IPS-18c (cell line): ENCODE results near the gene MED6.

Experiments used
- H3K4me3 ChIP-seq: 2 replicates; pipeline ENCODE4 v1.7.0; 2013; ENCODE audit warnings: low read depth, mild to moderate bottlenecking, low read length, moderate library complexity; ENCODE audit not compliant: insufficient read depth
- H3K9me3 ChIP-seq: one replicate; pipeline ENCODE4 v1.6.1; 2013; ENCODE audit warnings: mild to moderate bottlenecking, low read length, moderate library complexity; ENCODE audit not compliant: control insufficient read depth, insufficient read depth

MED6 gene

DNA sequence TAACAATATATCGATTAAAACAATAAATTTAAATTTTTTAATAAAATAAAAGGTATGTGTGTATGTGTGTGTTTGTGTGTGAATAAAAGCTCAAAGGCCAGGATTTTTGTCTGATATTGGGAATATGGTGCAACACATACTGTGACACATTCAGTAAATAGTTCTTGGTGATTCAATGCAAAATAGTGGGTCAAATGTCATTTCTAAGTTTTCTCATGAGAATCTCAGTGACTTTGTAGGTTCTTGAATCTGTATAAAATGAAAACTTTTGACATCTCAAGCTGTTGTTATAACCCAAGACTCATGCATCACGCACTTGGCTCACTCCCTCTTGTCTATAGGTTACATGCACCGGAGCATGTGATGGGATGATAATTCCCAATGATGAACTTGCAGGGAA is 16.2 kb upstream of the MED6 start:
- H3K4me3 ChIP-seq, result no peak overlapping the region

DNA sequence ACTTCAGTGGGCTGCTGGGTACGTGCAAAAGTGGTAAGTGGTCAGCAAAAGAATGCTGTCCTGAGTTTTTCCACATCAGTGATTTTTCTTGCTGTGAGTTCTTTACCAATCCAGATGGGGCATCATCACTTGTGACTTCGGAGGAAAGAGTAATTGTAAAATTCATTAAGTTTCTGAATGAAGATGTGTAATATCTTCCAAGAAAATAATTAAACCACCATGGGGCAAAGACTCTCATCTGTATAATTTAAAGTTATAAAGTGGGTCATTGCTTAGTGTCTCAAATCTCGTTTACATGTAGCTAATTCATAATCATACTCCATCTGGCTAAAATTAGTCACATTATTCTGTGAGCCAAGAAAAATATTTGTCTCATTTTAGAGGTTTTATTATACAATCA is 10.8 kb upstream of the MED6 start:
- H3K9me3 ChIP-seq, result no peaks in the 10 kb centered on the region
- no peak overlapping the region for H3K4me3 ChIP-seq

More for the DNA sequence above, 16.2 kb upstream of the MED6 start:
- no peaks in the 10 kb centered on the region for H3K9me3 ChIP-seq

DNA sequence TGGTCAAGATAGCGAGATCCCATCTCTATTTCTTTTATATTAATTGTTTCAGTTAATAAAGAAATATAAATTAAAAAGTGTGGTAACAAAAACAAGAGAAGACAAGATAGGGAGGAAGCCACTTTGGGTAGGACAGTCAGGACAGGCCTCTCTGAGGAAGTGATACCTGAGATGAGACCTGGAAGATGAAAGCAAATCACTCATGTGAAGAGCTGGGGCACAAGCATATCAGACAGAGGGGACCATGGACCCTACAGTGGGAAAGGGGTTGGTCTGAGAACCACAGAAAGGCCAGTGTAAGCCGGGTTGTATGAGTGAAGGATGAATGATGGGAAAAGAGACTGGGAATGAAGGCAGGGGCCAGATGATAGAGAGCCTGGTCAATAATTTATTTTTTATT is 1.8 kb upstream of the MED6 start:
- no peak overlapping the region for H3K4me3 ChIP-seq
- no peaks in the 10 kb centered on the region for H3K9me3 ChIP-seq

DNA sequence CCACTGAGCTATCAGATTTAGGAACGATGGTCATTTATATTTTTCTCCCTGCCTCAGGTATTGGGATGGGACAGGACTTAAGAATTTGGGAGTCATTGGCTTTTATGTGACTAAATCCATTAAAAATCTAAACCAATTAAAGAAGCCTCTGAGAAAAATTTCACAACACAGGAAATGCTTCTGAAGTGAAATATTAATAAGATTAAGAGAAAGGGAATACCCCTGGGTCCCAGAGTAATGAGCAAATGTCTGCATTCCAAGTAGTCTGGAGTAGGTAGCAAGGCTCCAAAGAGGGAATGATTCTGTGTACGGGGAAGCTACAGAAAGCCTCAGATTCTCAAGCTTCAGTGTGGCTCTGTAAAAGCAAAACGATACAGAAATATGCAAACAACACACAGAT is 707 bp upstream of the MED6 start:
- no peaks in the 10 kb centered on the region for H3K9me3 ChIP-seq
- peak overlapping the region; percentile 51 for H3K4me3 ChIP-seq

DNA sequence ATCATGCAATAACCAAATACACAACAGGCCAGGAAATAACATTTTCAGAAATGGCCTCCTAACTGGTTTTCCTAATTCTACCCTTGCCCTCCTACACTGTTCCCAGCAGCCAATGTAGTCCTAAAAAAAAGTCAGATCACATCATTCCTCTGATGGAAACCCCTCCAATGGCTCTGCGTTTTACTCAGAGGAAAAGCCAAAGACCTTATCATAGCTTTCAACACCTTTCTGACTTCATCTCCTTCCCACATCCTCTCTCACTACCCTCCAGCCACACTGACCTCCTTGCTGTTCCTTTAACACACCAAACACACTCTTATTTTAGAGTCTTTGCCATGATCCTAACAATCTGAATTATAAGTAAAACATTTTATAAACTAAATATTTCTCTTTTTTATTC is 1.1 kb downstream of the MED6 start:
- Histone ChIP-seq H3K9me3 (no peaks in the 10 kb centered on the region), H3K4me3 (0 out of 2 replicates have a peak overlapping the region, but pooled peaks have one; percentile 65)

DNA sequence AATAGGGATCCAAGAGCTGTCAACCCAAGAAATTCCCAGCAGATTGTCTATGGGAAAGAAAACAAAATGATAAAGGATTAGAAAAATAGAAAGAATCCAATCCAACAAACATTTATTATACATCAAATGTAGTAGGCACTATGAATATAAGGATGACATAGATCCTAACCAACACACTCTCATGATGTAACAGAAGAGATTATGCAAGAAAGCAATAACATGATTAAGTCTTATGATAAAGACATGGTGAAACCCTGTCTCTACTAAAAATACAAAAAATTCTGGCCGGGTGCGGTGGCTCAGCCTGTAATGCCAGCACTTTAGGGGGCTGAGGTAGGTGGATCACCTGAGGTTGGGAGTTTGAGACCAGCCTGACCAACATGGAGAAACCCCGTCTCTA is 2.7 kb downstream of the MED6 start:
- H3K4me3 ChIP-seq, result no peak overlapping the region
- H3K9me3 ChIP-seq, result no peaks in the 10 kb centered on the region

DNA sequence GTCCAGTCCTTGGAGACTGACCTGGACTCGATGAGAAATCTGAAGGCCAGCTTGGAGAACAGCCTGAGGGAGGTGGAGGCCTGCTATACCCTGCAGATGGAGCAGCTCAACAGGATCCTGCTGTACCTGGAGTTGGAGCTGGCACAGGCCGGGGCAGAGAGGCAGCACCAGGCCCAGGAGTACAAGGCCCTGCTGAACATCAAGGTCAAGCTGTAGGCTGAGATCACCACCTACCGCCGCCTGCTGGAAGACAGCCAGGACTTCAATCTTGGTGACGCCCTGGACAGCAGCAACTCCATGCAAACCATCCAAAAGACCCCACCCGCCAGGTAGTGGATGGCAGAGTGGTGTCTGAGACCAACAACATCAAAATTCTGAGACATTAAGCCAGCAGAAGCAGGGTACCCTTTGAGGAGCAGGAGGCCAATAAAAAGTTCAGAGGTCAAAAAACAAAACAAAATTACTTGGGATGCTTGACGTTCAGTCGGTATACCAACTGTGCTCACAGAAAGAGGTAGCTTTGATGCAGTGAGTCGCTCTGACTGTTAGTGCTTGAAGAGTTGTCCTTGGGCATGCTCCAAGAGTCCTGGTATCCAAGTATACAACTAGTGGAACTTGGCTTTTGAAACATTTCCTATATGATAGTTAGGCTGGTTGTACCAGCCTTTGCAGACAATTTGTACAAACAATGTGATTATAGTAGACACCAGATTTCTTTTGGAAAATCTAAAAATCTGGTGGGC is 4.8 kb downstream of the MED6 start:
- H3K4me3 ChIP-seq, result no peak overlapping the region
- no peaks in the 10 kb centered on the region for H3K9me3 ChIP-seq

DNA sequence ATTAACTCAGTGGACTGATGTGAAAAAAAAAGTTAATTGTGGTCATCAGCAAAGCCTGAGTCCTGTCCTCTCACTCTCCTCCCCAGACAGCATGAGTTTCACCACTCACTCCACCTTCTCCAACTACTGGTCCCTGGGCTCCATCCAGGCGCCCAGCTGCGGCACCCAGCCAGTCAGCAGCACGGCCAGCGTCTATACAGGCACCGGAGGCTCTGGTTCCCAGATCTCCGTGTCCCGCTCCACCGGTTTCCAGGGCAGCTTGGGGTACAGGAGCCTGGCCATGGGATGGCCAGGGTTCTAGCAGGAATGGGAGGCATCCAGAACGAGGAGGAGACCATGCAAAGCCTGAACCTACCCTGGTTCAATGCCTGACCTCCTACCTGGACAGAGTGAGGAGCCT is 6.0 kb downstream of the MED6 start:
- Histone ChIP-seq H3K4me3 (no peak overlapping the region), H3K9me3 (no peaks in the 10 kb centered on the region)

DNA sequence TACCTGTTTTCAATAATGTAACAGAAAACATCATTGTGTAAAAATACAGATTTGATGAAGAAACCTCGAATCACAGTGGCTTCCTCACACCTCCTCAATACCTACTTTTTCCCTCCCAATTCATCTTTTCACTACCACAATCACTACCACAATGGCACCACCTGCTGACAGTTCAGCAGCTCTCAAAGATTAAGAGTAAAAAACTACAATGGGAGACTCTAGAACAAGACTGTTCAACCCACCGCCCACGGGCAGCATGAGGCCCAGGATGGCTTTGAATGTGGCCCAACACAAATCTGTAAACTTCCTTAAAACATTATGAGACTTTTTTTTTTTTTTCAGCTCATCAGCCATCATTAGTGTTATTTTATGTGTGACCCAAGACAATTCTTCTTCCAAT is 15.2 kb downstream of the MED6 start:
- H3K9me3 ChIP-seq, result no peaks in the 10 kb centered on the region

DNA sequence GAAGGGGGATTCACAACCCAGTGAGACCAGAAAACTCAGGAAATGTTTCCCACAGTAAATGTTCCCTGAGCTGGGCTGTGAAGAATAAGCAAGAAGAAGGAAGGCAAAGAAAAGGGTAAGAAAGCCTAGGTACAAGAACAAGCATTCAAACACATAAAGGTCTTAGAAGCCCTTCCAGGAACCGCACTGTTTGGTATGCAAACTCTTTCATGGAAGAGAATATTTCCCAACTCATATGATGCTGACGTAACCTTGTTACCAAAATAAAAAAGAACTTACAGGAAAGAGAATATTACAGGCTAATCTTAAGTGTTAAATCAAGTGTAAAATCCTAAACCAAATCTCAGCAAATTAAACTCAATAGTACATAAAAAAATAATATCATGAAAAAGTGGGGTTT is 23.6 kb downstream of the MED6 start:
- no peak overlapping the region for H3K4me3 ChIP-seq
- H3K9me3 ChIP-seq, result no peaks in the 10 kb centered on the region

More for the DNA sequence above, 15.2 kb downstream of the MED6 start:
- no peak overlapping the region for H3K4me3 ChIP-seq

DNA sequence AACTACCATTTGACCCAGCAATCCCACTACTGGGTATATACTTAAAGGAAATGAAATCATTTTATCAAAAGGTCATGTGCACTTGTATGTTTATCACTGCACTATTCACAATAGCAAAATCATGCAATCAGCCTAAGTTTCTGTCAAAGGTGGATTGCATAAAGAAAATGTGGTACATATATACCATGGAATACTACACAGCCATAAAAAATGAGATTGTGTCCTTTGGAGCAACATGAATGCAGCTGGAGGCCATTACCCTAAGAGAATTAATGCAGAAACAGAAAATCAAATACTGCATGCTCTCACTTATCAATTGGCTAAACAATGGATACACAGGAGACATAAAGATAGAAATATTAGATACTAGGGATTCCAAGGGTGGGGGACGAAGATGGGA is 27.4 kb downstream of the MED6 start:
- H3K4me3 ChIP-seq, result no peak overlapping the region
- H3K9me3 ChIP-seq, result no peaks in the 10 kb centered on the region

DNA sequence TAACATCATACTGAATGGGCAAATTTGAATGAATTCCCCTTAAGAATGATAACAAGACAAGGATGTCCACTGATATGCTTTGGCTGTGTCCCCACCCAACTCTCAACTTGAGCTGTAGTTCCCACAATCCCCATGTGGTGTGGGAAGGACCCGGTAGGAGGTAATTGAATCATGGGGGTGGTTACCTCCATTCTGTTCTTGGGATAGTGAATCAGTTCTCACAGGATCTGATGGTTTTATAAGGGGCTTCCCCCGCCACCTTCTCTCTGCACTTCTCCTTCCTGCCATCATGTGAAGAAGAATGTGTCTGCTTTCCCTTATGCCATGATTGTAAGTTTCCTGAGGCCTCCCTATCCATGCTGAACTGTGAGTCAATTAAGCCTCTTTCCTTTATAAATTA is 29.3 kb downstream of the MED6 start:
- no peak overlapping the region for H3K4me3 ChIP-seq
- H3K9me3 ChIP-seq, result peaks cover 6% of the 10 kb centered on the region

DNA sequence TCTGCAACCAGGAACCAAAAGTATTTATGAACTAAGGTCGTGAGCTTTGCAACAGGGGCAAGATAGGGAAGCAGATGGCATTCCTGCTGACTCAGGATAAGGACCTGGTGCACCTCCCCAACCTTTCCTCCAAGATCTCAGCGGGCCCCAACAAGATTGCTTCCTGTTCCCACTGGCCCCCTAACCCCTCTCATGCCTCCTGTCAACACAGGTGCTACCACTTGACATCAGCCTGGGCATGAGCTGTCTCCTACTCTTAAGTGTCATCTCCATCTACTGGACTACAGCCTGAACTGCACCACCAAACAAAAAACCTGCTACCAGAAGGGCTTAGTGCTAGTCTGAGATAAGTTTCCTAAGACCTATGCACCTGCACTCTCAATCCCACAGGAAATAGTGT is 32.7 kb downstream of the MED6 start:
- peaks cover 12% of the 10 kb centered on the region for H3K9me3 ChIP-seq
- H3K4me3 ChIP-seq, result no peak overlapping the region

DNA sequence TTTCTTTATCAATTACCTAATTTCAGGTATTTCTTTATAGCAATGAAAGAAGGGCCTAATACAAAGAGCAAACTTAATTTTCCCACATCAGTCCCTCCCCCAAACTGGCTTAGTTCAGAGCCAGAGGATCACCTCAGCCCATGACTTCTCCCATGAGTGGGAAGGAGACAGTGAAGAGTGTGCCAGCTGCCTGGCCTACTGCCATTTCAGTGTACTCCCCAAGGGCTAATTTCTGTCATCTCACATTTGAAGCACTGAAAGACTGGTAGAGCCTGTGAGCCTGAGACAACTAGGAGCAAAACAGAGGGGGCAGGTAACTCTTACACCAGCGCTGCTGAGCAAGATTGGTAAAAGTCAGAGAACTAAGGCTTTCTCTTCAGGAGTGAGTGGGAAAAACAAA is 36.6 kb downstream of the MED6 start:
- no peak overlapping the region for H3K4me3 ChIP-seq
- H3K9me3 ChIP-seq, result peaks cover 18% of the 10 kb centered on the region

DNA sequence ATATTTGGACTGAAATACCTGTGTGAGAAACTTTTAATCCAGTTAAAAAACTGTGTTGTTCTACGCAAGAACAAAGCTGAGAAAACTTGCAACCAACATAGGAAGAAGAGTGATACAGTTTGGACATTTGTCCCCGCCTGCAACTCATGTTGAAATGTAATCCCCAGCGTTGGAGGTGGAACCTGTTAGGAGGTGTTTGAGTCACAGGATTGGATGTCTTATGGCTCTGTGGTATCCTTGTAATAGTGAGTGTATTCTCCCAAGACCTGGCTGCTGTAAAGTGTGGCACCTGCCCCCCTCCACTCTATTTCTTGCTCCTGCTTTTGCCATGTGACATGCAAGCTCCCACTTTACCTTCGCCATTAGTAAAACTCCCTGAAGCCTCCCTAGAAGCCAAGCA is 37.0 kb downstream of the MED6 start:
- H3K9me3 ChIP-seq, result peaks cover 18% of the 10 kb centered on the region
- no peak overlapping the region for H3K4me3 ChIP-seq

DNA sequence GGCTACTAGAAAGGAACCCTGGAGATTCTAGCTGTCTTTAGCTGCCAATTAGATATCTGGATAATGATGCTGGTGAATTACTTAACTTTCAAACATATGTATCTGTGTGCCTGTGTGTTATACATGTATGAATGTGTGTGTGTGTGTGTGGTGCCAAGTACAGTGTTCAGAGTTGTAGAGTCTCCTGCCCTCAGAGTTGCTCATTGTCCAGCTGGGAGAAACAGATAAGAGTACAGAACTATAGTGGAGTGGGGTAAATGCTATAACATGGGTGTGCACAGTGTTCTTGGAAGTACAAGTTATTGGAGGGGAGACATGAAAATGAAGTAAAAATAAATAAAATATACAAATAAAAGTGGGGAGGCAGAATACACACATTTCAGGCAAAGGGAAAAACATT is 42.1 kb downstream of the MED6 start:
- peaks cover 12% of the 10 kb centered on the region for H3K9me3 ChIP-seq
- H3K4me3 ChIP-seq, result no peak overlapping the region

DNA sequence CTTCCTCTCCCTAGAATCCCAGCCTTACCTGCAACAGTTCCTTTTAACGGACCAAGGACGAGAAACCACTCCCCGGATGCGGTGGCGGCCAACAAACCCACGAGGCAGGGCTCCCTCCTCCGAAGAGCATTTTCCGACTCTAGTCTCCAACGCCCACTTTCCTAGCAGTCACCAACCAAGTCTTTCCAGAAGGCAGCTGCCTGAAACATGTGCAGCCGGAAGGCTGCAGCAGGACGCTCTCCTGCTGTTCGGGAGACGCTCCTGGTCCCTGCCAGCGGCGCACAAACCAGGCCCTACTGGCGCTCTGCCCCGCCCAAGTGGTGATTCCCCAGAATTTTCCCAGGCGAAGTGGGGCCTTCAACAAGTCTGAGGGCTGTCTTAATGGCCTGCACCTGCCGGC is 44.6 kb downstream of the MED6 start:
- no peak overlapping the region for H3K4me3 ChIP-seq

DNA sequence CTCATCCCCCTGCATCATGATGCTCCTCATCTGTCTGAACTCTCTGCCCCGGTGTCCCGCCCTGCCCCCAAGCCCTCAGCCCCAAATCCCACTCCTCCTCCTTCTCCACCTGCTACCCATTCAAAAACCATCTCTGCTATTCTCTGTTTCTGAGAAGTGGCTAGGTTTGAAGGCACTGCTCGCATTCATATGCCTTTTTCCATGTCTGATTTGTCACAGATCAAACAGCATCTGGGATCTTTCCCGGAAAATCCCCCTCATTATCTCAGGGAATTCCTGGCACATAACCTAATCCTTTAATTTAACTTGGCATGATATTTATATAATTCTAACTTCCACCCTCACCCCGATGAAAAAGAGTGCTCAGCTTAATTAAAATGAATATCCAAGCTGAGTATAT is 62.4 kb downstream of the MED6 start:
- Histone ChIP-seq H3K4me3 (no peak overlapping the region), H3K9me3 (peaks cover 5% of the 10 kb centered on the region)

More for the DNA sequence above, 44.6 kb downstream of the MED6 start:
- H3K9me3 ChIP-seq, result peaks cover 3% of the 10 kb centered on the region

DNA sequence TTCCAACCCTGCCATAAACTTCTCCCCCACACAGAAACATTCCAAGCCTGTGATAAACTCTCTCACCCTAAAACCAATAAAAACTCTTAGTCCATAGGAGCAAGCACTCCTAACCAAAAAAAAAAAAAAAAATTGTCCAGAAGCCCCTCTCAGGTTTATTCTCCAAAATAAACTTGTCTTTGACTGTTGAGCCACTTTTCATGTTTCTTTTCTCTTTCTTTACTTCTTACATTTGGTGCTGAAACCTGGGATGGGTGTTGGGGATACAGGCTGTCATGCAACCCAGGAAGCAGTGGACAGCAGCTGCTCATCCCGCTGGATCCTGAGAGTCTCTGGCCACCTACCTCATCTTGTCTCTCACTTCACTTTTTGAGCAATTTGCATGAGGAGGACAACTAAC is 63.6 kb downstream of the MED6 start:
- Histone ChIP-seq H3K9me3 (peaks cover 5% of the 10 kb centered on the region), H3K4me3 (no peak overlapping the region)
